ENCODE measurements around the gene FREM3.
"Not testable (repeated sequence)": the region's sequence is repeated elsewhere in the genome, so short reads cannot be mapped to it uniquely, and the experiment has no call there.

Gene FREM3

DNA sequence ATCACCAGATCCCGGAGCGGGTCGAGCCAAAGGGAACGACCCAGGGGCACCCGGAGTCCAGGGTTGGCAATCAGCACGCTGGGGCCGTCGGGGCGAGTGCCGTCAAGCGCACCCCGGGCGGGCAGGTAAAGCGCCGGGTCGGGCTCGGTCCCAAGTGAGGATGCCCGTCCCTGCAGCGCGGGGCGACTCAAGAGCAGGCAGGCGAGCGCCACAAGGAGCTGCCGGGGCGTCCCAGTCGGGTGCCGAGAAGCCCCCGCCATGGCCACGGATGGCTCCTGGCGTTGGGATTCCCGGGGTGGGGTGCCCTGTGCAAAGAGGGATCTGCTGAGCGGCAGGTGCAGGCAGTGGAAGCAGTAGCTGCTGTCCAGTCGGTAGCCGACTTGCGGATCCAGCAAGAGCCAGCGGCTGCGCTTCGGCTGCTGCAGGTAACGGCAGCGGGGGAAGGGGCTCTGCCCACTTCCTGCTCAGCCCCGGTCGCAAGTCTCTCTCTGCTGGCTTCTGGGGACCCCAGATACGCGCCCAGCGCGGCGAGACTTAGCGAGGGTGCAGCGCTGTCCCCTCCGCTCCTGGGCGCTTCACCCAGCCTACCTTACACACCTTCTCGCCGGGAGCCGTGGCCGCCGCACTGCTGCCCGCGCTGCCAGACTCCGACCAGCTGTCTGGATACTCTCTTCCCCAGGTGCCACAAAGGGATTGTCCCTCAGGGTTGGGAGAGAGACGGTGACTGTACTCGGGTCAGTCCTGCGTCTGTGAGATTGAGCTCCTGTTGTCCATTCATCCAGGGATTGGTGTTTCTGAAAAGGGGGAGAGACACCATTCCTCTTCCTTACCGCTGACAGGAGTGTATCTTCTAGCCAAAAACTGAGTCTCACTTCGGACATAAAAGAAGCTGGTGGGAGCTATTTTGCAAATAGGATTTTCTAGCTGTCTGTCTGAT lies at the start of gene FREM3:
FREM3 (minus strand) TSS at position 260 of the 937 bp plus-strand sequence; CDS start at position 260, 0 bp downstream.
- DNase-seq (ENCODE audit: low read depth in 2 of 3, low spot score in 1 of 3), result no peak

DNA sequence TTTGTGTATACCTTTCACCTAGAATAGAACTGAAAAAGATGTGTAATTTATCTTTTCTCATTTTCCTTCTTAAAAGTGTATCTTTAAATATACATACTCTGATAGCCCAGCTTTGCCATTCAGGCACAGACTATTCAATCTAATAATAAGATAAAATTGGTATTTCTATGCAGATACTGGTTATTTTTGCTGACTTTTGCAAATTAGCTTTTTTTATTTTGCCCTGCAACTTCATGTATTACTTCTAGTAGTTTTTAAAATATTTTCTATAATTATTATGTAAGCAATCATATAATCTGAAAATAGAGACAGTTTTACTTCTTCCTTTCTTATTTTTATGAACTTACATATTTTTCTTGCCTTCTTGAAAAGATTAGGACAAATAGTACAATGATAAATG lies 45.4 kb upstream of the FREM3 start:
- no peak for DNase-seq (ENCODE audit: low read depth in 2 of 3, low spot score in 1 of 3)

GRCh38 chr4:143743591-143743990 lies 43.1 kb upstream of the FREM3 start:
- DNase-seq (ENCODE audit: low read depth in 2 of 3, low spot score in 1 of 3), result no peak

- DNase-seq (ENCODE audit: low read depth in 2 of 3, low spot score in 1 of 3), result no peak
These were observed 42.4 kb upstream of the FREM3 start for GRCh38 chr4:143742834-143743233.

DNA sequence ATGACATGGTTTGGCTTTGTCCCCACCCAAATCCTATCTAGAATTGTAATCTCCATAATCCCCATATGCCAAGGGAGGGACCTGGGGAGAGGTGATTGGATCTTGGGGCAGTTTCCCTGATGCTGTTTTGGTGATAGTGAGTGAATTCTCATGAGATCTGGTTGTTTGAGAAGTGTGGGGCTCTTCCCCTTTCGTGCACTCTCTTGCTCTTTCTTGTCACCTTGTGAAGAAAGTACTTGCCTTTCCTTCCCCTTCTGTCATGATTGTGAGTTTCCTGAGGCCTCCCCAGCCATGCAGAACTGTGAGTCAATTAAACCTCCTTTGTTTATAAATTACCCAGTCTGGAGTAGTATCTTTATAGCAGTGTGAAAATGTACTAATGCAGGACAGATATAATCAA lies 36.4 kb upstream of the FREM3 start:
- DNase-seq (ENCODE audit: low read depth in 2 of 3, low spot score in 1 of 3), result no peak

GRCh38 chr4:143736061-143736460 lies 35.6 kb upstream of the FREM3 start:
- DNase-seq (ENCODE audit: low read depth in 2 of 3, low spot score in 1 of 3), result not testable (repeated sequence)

GRCh38 chr4:143728166-143728565 lies 27.7 kb upstream of the FREM3 start:
- DNase-seq (ENCODE audit: low read depth in 2 of 3, low spot score in 1 of 3), result no peak

DNA sequence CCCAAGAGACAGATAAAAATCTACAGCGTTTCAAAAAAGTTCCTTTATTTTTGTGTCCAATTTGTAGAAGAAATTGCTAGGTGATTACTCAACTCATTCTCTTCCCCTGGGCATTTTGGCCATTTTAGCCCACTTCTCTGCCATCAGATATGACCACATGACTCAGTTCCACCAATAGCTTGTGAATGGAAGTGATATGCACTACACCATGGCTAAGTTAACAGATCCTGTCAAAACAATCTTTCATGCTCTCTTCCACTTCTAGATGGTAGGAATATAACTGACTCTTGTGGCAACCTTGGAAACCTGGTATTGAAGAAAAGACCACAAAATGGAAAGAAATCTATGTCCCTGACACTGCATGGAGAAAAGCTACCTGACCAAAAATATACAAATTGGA lies 26.2 kb upstream of the FREM3 start:
- DNase-seq (ENCODE audit: low read depth in 2 of 3, low spot score in 1 of 3), result no peak

DNA sequence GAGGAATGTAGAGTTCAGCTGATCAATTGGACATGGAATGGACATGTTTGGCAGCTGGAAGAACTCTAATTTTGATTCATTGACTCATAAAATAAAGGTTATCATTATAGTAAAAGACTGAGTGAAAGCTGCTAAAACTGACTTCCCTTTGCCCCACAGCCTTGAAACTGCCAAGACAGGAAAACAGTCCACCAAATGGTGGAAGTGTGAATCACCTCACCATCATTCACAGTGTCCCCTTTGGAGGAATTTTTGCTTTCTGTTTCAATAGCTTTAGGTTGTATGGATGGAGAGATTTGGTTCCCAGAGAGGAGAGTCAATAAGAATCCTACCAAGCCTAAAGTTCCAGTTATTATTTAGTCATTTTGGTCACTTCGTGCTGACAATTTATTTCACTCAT lies 20.8 kb upstream of the FREM3 start:
- no peak for DNase-seq (ENCODE audit: low read depth in 2 of 3, low spot score in 1 of 3)

GRCh38 chr4:143718748-143719147 lies 18.3 kb upstream of the FREM3 start:
- DNase-seq (ENCODE audit: low read depth in 2 of 3, low spot score in 1 of 3), result not testable (repeated sequence)

DNA sequence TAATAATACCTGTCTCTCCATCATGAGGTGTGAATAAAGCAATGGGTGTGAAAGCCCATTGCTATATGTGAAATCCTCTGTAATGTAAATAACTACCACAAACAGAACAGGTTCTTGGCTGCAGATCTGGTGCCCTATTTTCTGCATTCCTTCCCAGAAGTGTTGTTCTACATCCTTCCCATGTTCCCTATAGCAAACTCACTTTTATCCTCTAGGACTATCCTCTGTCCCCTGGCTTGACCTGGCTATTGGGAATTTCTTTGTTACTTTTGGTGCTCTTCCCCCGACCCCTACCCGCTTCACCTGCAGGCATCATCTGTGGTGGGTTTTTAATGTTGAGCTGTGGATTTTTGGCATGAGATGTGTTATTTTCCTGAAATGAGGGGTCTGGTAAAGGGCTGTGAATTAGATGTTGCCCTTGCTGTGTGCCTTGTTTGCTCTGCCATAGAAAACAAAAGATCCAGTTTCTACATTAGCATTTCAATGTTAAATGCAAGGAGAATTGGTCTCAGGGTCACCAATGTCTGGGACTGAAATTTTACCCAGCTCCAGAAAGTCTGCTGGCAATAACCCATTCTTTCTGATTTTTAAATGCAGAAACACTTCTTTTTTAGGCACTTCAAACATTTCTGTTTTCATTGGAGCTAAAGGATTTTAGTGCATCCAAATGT lies 13.6 kb upstream of the FREM3 start:
- no peak for DNase-seq (ENCODE audit: low read depth in 2 of 3, low spot score in 1 of 3)

GRCh38 chr4:143713553-143713952 lies 13.1 kb upstream of the FREM3 start:
- no peak for DNase-seq (ENCODE audit: low read depth in 2 of 3, low spot score in 1 of 3)

- no peak for DNase-seq (ENCODE audit: low read depth in 2 of 3, low spot score in 1 of 3)
These were observed 11.7 kb upstream of the FREM3 start for GRCh38 chr4:143712155-143712550.

- DNase-seq (ENCODE audit: low read depth in 2 of 3, low spot score in 1 of 3), result no peak
These were observed 11.2 kb upstream of the FREM3 start for GRCh38 chr4:143711543-143712154.

- DNase-seq (ENCODE audit: low read depth in 2 of 3, low spot score in 1 of 3), result no peak
These were observed 890 bp upstream of the FREM3 start for GRCh38 chr4:143701365-143701764.

DNA sequence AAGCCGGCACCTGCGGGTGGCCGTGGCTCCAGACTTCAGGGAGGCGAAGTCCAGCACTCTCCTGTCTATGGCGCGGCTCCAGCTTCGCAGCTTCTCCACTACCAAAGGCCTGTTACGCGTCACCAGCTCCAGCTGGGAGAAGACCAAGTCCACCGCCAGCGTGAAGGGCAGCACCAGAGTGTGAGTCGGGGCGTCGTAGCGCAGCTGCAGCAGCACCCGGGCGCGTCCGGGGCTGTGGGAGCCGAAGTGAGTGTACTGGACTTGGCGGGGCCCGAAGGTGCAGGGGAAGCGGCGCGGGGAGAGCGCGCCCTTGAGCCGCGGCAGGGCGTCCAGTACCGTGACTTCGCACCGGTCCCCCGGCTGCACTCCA lies 444 bp downstream of the FREM3 start:
- no peak for DNase-seq (ENCODE audit: low read depth in 2 of 3, low spot score in 1 of 3)

- DNase-seq (ENCODE audit: low read depth in 2 of 3, low spot score in 1 of 3), result no peak
These were observed 987 bp downstream of the FREM3 start for GRCh38 chr4:143699331-143700045.

DNA sequence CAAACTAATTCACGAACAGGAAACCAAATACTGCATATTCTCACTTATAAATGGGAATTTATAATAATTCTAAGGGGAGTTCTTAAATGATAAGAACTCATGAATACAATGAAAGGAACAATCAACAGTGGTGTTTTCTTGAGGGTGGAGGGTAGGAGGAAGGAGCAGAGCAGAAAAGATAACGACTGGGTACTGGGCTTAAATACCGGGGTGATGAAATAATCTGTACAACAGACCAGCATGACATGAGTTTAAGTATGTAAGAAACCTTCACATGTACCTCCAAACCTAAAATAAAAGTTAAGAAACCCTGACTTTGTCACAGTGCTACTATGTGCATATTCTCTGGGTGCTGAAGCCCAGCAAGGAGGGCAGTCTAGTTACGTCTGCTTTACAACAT lies 6.6 kb downstream of the FREM3 start:
- DNase-seq (ENCODE audit: low read depth in 2 of 3, low spot score in 1 of 3), result no peak

- no peak for DNase-seq (ENCODE audit: low read depth in 2 of 3, low spot score in 1 of 3)
These were observed 8.2 kb downstream of the FREM3 start for GRCh38 chr4:143692241-143692640.

- DNase-seq (ENCODE audit: low read depth in 2 of 3, low spot score in 1 of 3), result no peak
These were observed 21.0 kb downstream of the FREM3 start for GRCh38 chr4:143679434-143679833.

GRCh38 chr4:143673629-143674028 lies 26.8 kb downstream of the FREM3 start:
- not testable (repeated sequence) for DNase-seq (ENCODE audit: low read depth in 2 of 3, low spot score in 1 of 3)
